ENCODE measurements around the gene FSTL3.
"Not testable (repeated sequence)": the region's sequence is repeated elsewhere in the genome, so short reads cannot be mapped to it uniquely, and the experiment has no call there.

Gene FSTL3

GRCh38 chr19:722553-723101 is 46.4 kb downstream of the FSTL3 start:
- TF ChIP-seq CTCF (conservative IDR thresholded peaks at IDR 0.05; ENCODE audit: control insufficient read depth, insufficient read depth, low read depth, low read length), result no peak
- DNase-seq (ENCODE audit: low read depth), result no peak
- no peak overlapping the region for H3K4me3 ChIP-seq (ENCODE audit: control insufficient read depth, low read depth, low read length)

GRCh38 chr19:723247-723646 is 47.1 kb downstream of the FSTL3 start:
- DNase-seq (ENCODE audit: low read depth), result no peak
- no peak overlapping the region for H3K4me3 ChIP-seq (ENCODE audit: control insufficient read depth, low read depth, low read length)
- no peak for TF ChIP-seq CTCF (conservative IDR thresholded peaks at IDR 0.05; ENCODE audit: control insufficient read depth, insufficient read depth, low read depth, low read length)

- no peak for TF ChIP-seq CTCF (conservative IDR thresholded peaks at IDR 0.05; ENCODE audit: control insufficient read depth, insufficient read depth, low read depth, low read length)
- H3K4me3 ChIP-seq (ENCODE audit: control insufficient read depth, low read depth, low read length), result no peak overlapping the region
- no peak for DNase-seq (ENCODE audit: low read depth)
Observed at GRCh38 chr19:723714-724113, 47.5 kb downstream of the FSTL3 start.

GRCh38 chr19:725461-726089 is 49.4 kb downstream of the FSTL3 start:
- DNase-seq (ENCODE audit: low read depth), result no peak
- TF ChIP-seq CTCF (conservative IDR thresholded peaks at IDR 0.05; ENCODE audit: control insufficient read depth, insufficient read depth, low read depth, low read length), result no peak
- no peak overlapping the region for H3K4me3 ChIP-seq (ENCODE audit: control insufficient read depth, low read depth, low read length)

- TF ChIP-seq CTCF (conservative IDR thresholded peaks at IDR 0.05; ENCODE audit: control insufficient read depth, insufficient read depth, low read depth, low read length), result no peak
- no peak for DNase-seq (ENCODE audit: low read depth)
- no peak overlapping the region for H3K4me3 ChIP-seq (ENCODE audit: control insufficient read depth, low read depth, low read length)
Observed at GRCh38 chr19:726993-727956, 51.1 kb downstream of the FSTL3 start.

GRCh38 chr19:728011-728410 is 51.8 kb downstream of the FSTL3 start:
- H3K4me3 ChIP-seq (ENCODE audit: control insufficient read depth, low read depth, low read length), result no peak overlapping the region
- no peak for DNase-seq (ENCODE audit: low read depth)
- no peak for TF ChIP-seq CTCF (conservative IDR thresholded peaks at IDR 0.05; ENCODE audit: control insufficient read depth, insufficient read depth, low read depth, low read length)

GRCh38 chr19:729564-729963 is 53.4 kb downstream of the FSTL3 start:
- DNase-seq (ENCODE audit: low read depth); H3K4me3 ChIP-seq (ENCODE audit: control insufficient read depth, low read depth, low read length): not testable (repeated sequence)
